ENCODE data around the gene PAFAH1B1. TPM values are rescaled to one million over a fixed set of nuclear protein-coding genes. Genes with fewer than 3 reads are reported as not detected.

PAFAH1B1 gene
- total and polyA plus RNA-seq, 10 of the 15 experiments (the other 5 are each of a cell fraction or from before 2014, with no cell fraction given), result 28.9 to 107 (median 49.1) TPM

GRCh38 chr17:2637422-2637821, 44.0 kb downstream of the PAFAH1B1 start:
- intact Hi-C loops (cut with micrococcal nuclease; ENCODE audit: unreplicated experiment), result no loop called here
- ChIA-PET SMC1A (ENCODE audit: uncharacterized antibody, unreplicated experiment) (no interaction called here), CTCF (interaction anchor here (1.4 kb wide), 1 partner anchor 255 kb away, joined by 3 read pairs; no protein-coding TSS in a partner anchor)

GRCh38 chr17:2644971-2645370, 51.5 kb downstream of the PAFAH1B1 start:
- H3K36me3 ChIP-seq (ENCODE audit: control insufficient read depth in 2 of 2, insufficient read depth in 2 of 2, low read length in 1 of 2), result peaks cover 2 to 21% of the 10 kb centered on the region in 2 experiments; a peak in 3 of 4 replicates
- no peaks in the 10 kb centered on the region for H3K9me3 ChIP-seq (replicated peaks; ENCODE audit: control insufficient read depth, insufficient read depth, low read length)
- in situ Hi-C loops (cut with MboI), result no loop called here
- no peak overlapping the region for H3K4me2 ChIP-seq (ENCODE audit: control insufficient read depth, insufficient read depth)
- intact Hi-C loops (cut with micrococcal nuclease; ENCODE audit: unreplicated experiment), result no loop called here
- 81% methylated on average over 6 of the region's 6 CpGs for WGBS (ENCODE audit: insufficient coverage, insufficient replicate concordance, low lambda C conversion rate, missing lambda C conversion rate)
- ChIA-PET POLR2A (no interaction called here), CTCF (no interaction called here), SMC1A (ENCODE audit: uncharacterized antibody, unreplicated experiment) (interaction anchor here (1.1 kb wide), 1 partner anchor 9 kb away, joined by 3 read pairs; no protein-coding TSS in a partner anchor), RAD21 (ENCODE audit: unreplicated experiment) (interaction anchor here (0.6 kb wide), 1 partner anchor 31 kb away, joined by 4 read pairs; no protein-coding TSS in a partner anchor)
- DNase-seq (ENCODE audit: low read depth, low spot score) (no peak), ATAC-seq (no peak), FAIRE-seq (no peak)
- H2AFZ ChIP-seq (ENCODE audit: control insufficient read depth, low read depth, low read length), result no peak overlapping the region
- no TSS peak for BruUV-seq (replicated peaks)
- H3K4me1 ChIP-seq (ENCODE audit: control insufficient read depth, insufficient read depth, low read length), result no peaks in the 10 kb centered on the region
- no peaks in the 10 kb centered on the region for H3K27me3 ChIP-seq (replicated peaks in 1 of 2; ENCODE audit: control insufficient read depth in 2 of 2, insufficient read depth in 2 of 2, low read length in 1 of 2)
- peaks cover 2% of the 10 kb centered on the region for H3K79me2 ChIP-seq (ENCODE audit: control insufficient read depth, insufficient read depth, low read length)
- no peaks in the 10 kb centered on the region for H4K20me1 ChIP-seq (ENCODE audit: control insufficient read depth, insufficient read depth)
- no peak overlapping the region for H3K9ac ChIP-seq (ENCODE audit: control insufficient read depth, insufficient read depth, low read length)
- no peak overlapping the region for H3K4me3 ChIP-seq
- H3K27ac ChIP-seq (ENCODE audit: control insufficient read depth, insufficient read depth), result no peak overlapping the region
- no peak for TF ChIP-seq NFYA (IDR thresholded peaks at IDR 0.05; ENCODE audit: borderline replicate concordance, low read depth, low read length)
- TF ChIP-seq ZNF207 (IDR thresholded peaks at IDR 0.05; ENCODE audit: borderline replicate concordance), result no peak
- TF ChIP-seq EP300 (IDR thresholded peaks at IDR 0.05; ENCODE audit: borderline replicate concordance in 1 of 2, control insufficient read depth in 1 of 2, low read depth in 2 of 2, low read length in 2 of 2), result no peak
- no peak for TF ChIP-seq NR2F1 (conservative IDR thresholded peaks at IDR 0.05)
- TF ChIP-seq ZBTB40 (IDR thresholded peaks at IDR 0.05; ENCODE audit: borderline replicate concordance), result no peak
- TF ChIP-seq SMAD1 (IDR thresholded peaks at IDR 0.05; ENCODE audit: low read depth, partially characterized antibody), result no peak
- no peak for TF ChIP-seq YBX1 (IDR thresholded peaks at IDR 0.05)
- no peak for TF ChIP-seq MTA3 (IDR thresholded peaks at IDR 0.05; ENCODE audit: borderline replicate concordance, low read length)
- no peak for TF ChIP-seq WRNIP1 (IDR thresholded peaks at IDR 0.05; ENCODE audit: borderline replicate concordance, low read depth, low read length)
- TF ChIP-seq HCFC1 (IDR thresholded peaks at IDR 0.05; ENCODE audit: low read length), result no peak
- no peak for TF ChIP-seq IKZF1 (conservative IDR thresholded peaks at IDR 0.05)
- TF ChIP-seq CHD1 (IDR thresholded peaks at IDR 0.05; ENCODE audit: low read depth, low read length), result no peak

More at GRCh38 chr17:2637422-2637821, 44.0 kb downstream of the PAFAH1B1 start:
- Histone ChIP-seq H4K20me1 (ENCODE audit: control insufficient read depth, insufficient read depth) (no peaks in the 10 kb centered on the region), H3K27me3 (replicated peaks in 1 of 2; ENCODE audit: control insufficient read depth in 2 of 2, insufficient read depth in 2 of 2, low read length in 1 of 2) (no peaks in the 10 kb centered on the region), H3K79me2 (ENCODE audit: control insufficient read depth, insufficient read depth, low read length) (peaks cover 47% of the 10 kb centered on the region), H3K4me3 (no peak overlapping the region), H2AFZ (ENCODE audit: control insufficient read depth, low read depth, low read length) (no peak overlapping the region), H3K27ac (ENCODE audit: control insufficient read depth, insufficient read depth) (no peak overlapping the region), H3K36me3 (ENCODE audit: control insufficient read depth in 2 of 2, insufficient read depth in 2 of 2, low read length in 1 of 2) (peaks cover 4 to 33% of the 10 kb centered on the region in 2 experiments), H3K9me3 (replicated peaks; ENCODE audit: control insufficient read depth, insufficient read depth, low read length) (no peaks in the 10 kb centered on the region), H3K4me2 (ENCODE audit: control insufficient read depth, insufficient read depth) (no peak overlapping the region), H3K4me1 (ENCODE audit: control insufficient read depth, insufficient read depth, low read length) (0 out of 2 replicates have a peak, but pooled peaks cover 6% of the 10 kb centered on the region), H3K9ac (ENCODE audit: control insufficient read depth, insufficient read depth, low read length) (no peak overlapping the region)
- ChIA-PET RAD21 (ENCODE audit: unreplicated experiment) (no interaction called here), POLR2A (no interaction called here)
- no TSS peak for BruUV-seq (replicated peaks)
- in situ Hi-C loops (cut with MboI), result no loop called here
- DNase-seq (ENCODE audit: low read depth, low spot score), result no peak
- no peak for FAIRE-seq
- TF ChIP-seq EGR1 (IDR thresholded peaks at IDR 0.05; ENCODE audit: borderline replicate concordance in 1 of 2, low read depth in 2 of 2, low read length in 2 of 2), result no peak
- no peak for TF ChIP-seq KDM1A (IDR thresholded peaks at IDR 0.05; ENCODE audit: borderline replicate concordance)
- no peak for TF ChIP-seq FOXK2 (IDR thresholded peaks at IDR 0.05)
- no peak for TF ChIP-seq ZNF24 (IDR thresholded peaks at IDR 0.05)
- no peak for TF ChIP-seq NFYB (IDR thresholded peaks at IDR 0.05; ENCODE audit: insufficient read depth, low read depth, low read length)
- TF ChIP-seq DPF2 (IDR thresholded peaks at IDR 0.05), result no peak
- 95% methylated on average over 6 of the region's 6 CpGs for WGBS (ENCODE audit: insufficient coverage, insufficient replicate concordance, low lambda C conversion rate, missing lambda C conversion rate)
- ATAC-seq, result no peak
